IMR-90 (cell line): ENCODE data around the gene SELENOS. TPM values are rescaled to one million over a fixed set of nuclear protein-coding genes. Genes with fewer than 3 reads are reported as not detected.

Experiments used
- ATAC-seq: fragments of 200-7000 bp; cut with Tn5 transposase; 2 replicates; pipeline ENCODE4 v1.9.1; 2020; ENCODE audit warnings: low read depth, mild to moderate bottlenecking, moderate library complexity
- BruUV-seq: library from RNA; stranded (reverse); fragments of 400-500 nt; replicated peaks from 2 replicates; lab custom pipeline; 2021; lab: Mats Ljungman, UMichigan
- CTCF ChIA-PET: fragments of 300-600 bp; formaldehyde crosslinking; extraction: SDS; loops from one replicate; lab custom pipeline; 2021; ENCODE audit warnings: antibody characterized with exemption; lab: Yijun Ruan, JAX
- POLR2A ChIA-PET: fragments of 300-600 bp; sonication (Branson Sonifier 250); formaldehyde crosslinking; loops from one replicate; lab custom pipeline; 2022; ENCODE audit warnings: antibody characterized with exemption; ENCODE audit not compliant: unreplicated experiment; lab: Charles Lee
- DNase-seq: peaks from one replicate; pipeline ENCODE4 v3.0.0; 2013
- H2AFZ ChIP-seq: replicated peaks from 2 replicates; pipeline ENCODE3; 2013; ENCODE audit warnings: low read length, mild to moderate bottlenecking; ENCODE audit not compliant: poor library complexity
- H2AK5ac ChIP-seq: 2 replicates; pipeline ENCODE4 v1.6.1; 2013; ENCODE audit warnings: low read depth, low read length, inconsistent platforms
- H2AK9ac ChIP-seq: replicated peaks from 2 replicates; pipeline ENCODE3; 2013; ENCODE audit warnings: mild to moderate bottlenecking, low read depth, low read length, moderate library complexity; ENCODE audit not compliant: poor library complexity
- H2BK120ac ChIP-seq: 2 replicates; pipeline ENCODE4 v1.6.1; 2013; ENCODE audit warnings: low read depth, low read length, inconsistent platforms
- H2BK15ac ChIP-seq: 3 replicates; pipeline ENCODE4 v1.6.1; 2013; ENCODE audit warnings: low read depth, low read length, inconsistent platforms
- H2BK20ac ChIP-seq: 2 replicates; pipeline ENCODE4 v1.6.1; 2013; ENCODE audit warnings: low read depth, mild to moderate bottlenecking, inconsistent platforms, low read length, moderate library complexity
- H2BK5ac ChIP-seq: 2 replicates; pipeline ENCODE4 v1.6.1; 2013; ENCODE audit warnings: mild to moderate bottlenecking, low read depth, low read length, inconsistent platforms; ENCODE audit not compliant: poor library complexity, severe bottlenecking
- H3K14ac ChIP-seq: replicated peaks from 2 replicates; pipeline ENCODE4 v1.6.1; 2013; ENCODE audit warnings: low read depth, low read length, inconsistent platforms
- H3K18ac ChIP-seq: 2 replicates; pipeline ENCODE4 v1.6.1; 2013; ENCODE audit warnings: low read depth, low read length, control low read depth
- H3K23ac ChIP-seq: 2 replicates; pipeline ENCODE4 v1.6.1; 2013; ENCODE audit warnings: low read depth, low read length, inconsistent platforms
- H3K27ac ChIP-seq: 2 replicates; pipeline ENCODE4 v1.5.1; 2013; ENCODE audit warnings: mild to moderate bottlenecking, control low read depth, low read length; ENCODE audit not compliant: insufficient read depth
- H3K27me3 ChIP-seq: 2 replicates; pipeline ENCODE4 v1.6.1; 2013; ENCODE audit warnings: low read length; ENCODE audit not compliant: control insufficient read depth, insufficient read depth
- H3K36me3 ChIP-seq: 2 replicates; pipeline ENCODE4 v1.6.1; 2013; ENCODE audit warnings: low read length, mixed read lengths; ENCODE audit not compliant: control insufficient read depth, insufficient read depth
- H3K4ac ChIP-seq: 2 replicates; pipeline ENCODE4 v1.6.1; 2013; ENCODE audit warnings: low read depth, low read length, inconsistent platforms
- H3K4me1 ChIP-seq: 2 replicates; pipeline ENCODE4 v1.6.1; 2013; ENCODE audit warnings: low read length, mixed read lengths; ENCODE audit not compliant: control insufficient read depth, insufficient read depth
- H3K4me2 ChIP-seq: 2 replicates; pipeline ENCODE4 v1.6.1; 2013; ENCODE audit warnings: low read depth, mild to moderate bottlenecking, control low read depth, low read length, moderate library complexity
- H3K4me3 ChIP-seq: 2 replicates; pipeline ENCODE4 v1.5.1; 2013; ENCODE audit warnings: low read depth, mild to moderate bottlenecking, control low read depth, low read length, moderate library complexity; ENCODE audit not compliant: insufficient read depth
- H3K56ac ChIP-seq: 2 replicates; pipeline ENCODE4 v1.6.1; 2013; ENCODE audit warnings: low read length, inconsistent platforms; ENCODE audit not compliant: insufficient read depth; ENCODE audit errors: extremely low read depth
- H3K79me1 ChIP-seq, 2 experiments: 2 replicates each; pipeline ENCODE4 v1.6.1; 2013; ENCODE audit warnings: low read length in 2 of 2, inconsistent platforms in 1 of 2, low read depth in 1 of 2
- H3K9ac ChIP-seq: 2 replicates; pipeline ENCODE4 v1.6.1; 2013; ENCODE audit warnings: low read depth, low read length, control low read depth
- H3K9me1 ChIP-seq: 2 replicates; pipeline ENCODE4 v1.6.1; 2013; ENCODE audit warnings: low read length, inconsistent platforms; ENCODE audit not compliant: insufficient read depth
- H3K9me3 ChIP-seq: 2 replicates; pipeline ENCODE4 v1.6.1; 2013; ENCODE audit warnings: low read length; ENCODE audit not compliant: control insufficient read depth, insufficient read depth
- H4K20me1 ChIP-seq: 2 replicates; pipeline ENCODE4 v1.6.1; 2013; ENCODE audit warnings: low read length, inconsistent platforms; ENCODE audit not compliant: insufficient read depth
- H4K5ac ChIP-seq: 2 replicates; pipeline ENCODE4 v1.6.1; 2013; ENCODE audit warnings: mild to moderate bottlenecking, low read depth, low read length, control low read depth
- H4K8ac ChIP-seq, 2 experiments: 2 replicates each; pipeline ENCODE4 v1.6.1; 2013; ENCODE audit warnings: low read depth in 2 of 2, low read length in 2 of 2, control low read depth in 1 of 2, inconsistent platforms in 1 of 2
- H4K91ac ChIP-seq: 2 replicates; pipeline ENCODE4 v1.6.1; 2013; ENCODE audit warnings: low read depth, low read length, inconsistent platforms; ENCODE audit not compliant: insufficient read depth
- CEBPB ChIP-seq: IDR thresholded peaks from 2 replicates; pipeline ENCODE4 v1.6.1; 2012; ENCODE audit warnings: low read depth, low read length, improper control_type of control experiment
- MAZ ChIP-seq: IDR thresholded peaks from 2 replicates; pipeline ENCODE4 v1.6.1; 2012; ENCODE audit warnings: low read depth, mild to moderate bottlenecking, low read length, improper control_type of control experiment, moderate library complexity, borderline replicate concordance
- WGBS, 2 experiments: methylation state at CpG; one replicate each; pipeline versions ENCODE4 v1.1.5 to v1.1.7; 2013; ENCODE audit warnings: missing lambda C conversion rate in 2 of 2; ENCODE audit not compliant: insufficient read length in 1 of 2; ENCODE audit errors: extremely low coverage in 2 of 2; 5-methylcytosine and 5-hydroxymethylcytosine counted together
- dilution Hi-C: fragments of 300-500 bp; cut with HindIII; formaldehyde crosslinking; loops from one replicate; pipeline ENCODE4 v1.14.3; 2018; ENCODE audit warnings: low sequenced_read_pairs; ENCODE audit not compliant: unreplicated experiment
- in situ Hi-C: fragments of 300-500 bp; cut with MboI; formaldehyde crosslinking; loops from 3 replicates; pipeline ENCODE4 v1.14.3; 2019; ENCODE audit warnings: low sequenced_read_pairs, inconsistent platforms, mixed read lengths
- intact Hi-C: fragments of 100-400 bp; cut with micrococcal nuclease; formaldehyde crosslinking; loops from 2 replicates; pipeline ENCODE4 v1.10.0; 2022
- polyA plus RNA-seq, 3 experiments: library from polyadenylated mRNA; depleted of rRNA; stranded (reverse); fragments of >200 nt; gene quantifications; 2 replicates each; pipeline ENCODE4 v1.2.3, GENCODE V29; 2012; ENCODE audit warnings: low replicate concordance in 1 of 3
- total RNA-seq: library from RNA; depleted of rRNA; stranded (reverse); fragments of >200 nt; gene quantifications from 2 replicates; pipeline ENCODE4 v1.2.3, GENCODE V29; 2012

Gene SELENOS
- total and polyA plus RNA-seq, 2 of the 4 experiments (the other 2 are of a cell fraction) = 39.8 to 77.1 TPM

DNA sequence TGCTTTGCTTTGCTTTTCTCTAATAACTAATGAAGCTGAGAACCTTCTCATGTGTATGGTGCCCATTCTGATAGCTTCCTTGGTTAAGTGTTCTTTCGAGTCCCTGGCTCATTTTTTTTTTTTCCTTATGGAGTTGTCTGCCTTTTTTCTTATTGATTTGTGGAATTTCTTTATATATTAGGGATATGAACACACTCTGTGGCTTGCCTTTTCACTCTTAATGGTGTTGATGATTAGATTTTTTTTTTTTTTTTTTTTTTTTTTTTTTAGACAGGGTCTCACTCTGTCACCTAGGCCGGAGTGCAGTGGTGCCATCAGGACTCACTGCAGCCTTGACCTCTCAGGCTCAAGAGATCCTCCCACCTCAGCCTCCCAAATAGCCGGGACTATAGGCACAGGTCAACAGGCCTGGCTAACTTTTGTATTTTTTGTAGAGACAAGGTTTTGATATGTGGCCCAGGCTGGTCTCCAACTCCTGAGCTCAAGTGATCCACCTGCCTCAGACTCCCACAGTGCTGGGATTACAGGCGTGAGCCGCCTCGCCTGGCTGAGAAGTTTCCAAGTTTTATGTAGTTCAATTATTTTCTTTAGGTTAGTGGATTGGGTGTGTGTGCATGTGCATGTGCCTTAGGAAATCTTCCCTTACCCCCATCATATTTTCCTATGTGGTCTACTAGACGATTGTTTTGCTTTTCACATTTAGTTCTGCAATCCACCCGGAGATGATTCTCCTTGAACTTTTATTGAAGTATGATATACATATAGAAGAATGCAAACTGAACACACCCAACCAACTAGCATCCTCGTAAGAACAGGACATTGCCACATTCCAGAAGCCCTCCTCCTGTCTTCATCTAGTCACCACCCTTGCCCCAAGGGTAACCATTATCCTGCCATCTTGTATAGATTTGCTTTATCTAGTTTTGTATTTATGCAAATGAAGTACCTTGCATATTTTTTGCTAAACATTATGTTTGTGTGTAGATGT lies 19.4 kb upstream of the SELENOS start:
- dilution Hi-C loops = no loop called here
- ChIA-PET POLR2A (no interaction called here), CTCF (interaction anchor here (0.7 to 0.8 kb wide), 2 partner anchors 345 to 1592 kb away, joined by 3 to 5 read pairs; no protein-coding TSS in a partner anchor)
- WGBS, 2 experiments = no CpG with 5 or more reads among the region's 9 CpGs
- in situ Hi-C loops = no loop called here
- intact Hi-C loops = loop anchor here (1.0 kb wide), 1 partner anchor 345 kb away; no protein-coding TSS in a partner anchor
- H3K23ac ChIP-seq = no peak overlapping the region
- peaks cover 24% of the 10 kb centered on the region for H4K20me1 ChIP-seq
- TF ChIP-seq MAZ (no peak), CEBPB (0 out of 2 replicates have a peak, but pooled peaks have one; percentile 5)
- no peak overlapping the region for H2AK5ac ChIP-seq
- no peaks in the 10 kb centered on the region for H3K27me3 ChIP-seq
- H3K4me2 ChIP-seq = peak overlapping the region; percentile 80; the same call in 1 of the 2 replicates
- H2AK9ac ChIP-seq = no peak overlapping the region
- H3K14ac ChIP-seq = no peak overlapping the region
- H3K4me3 ChIP-seq = peak overlapping the region; percentile 14; the same call in 1 of the 2 replicates
- no peak overlapping the region for H4K91ac ChIP-seq
- no peak overlapping the region for H3K56ac ChIP-seq
- H3K18ac ChIP-seq = 0 out of 2 replicates have a peak overlapping the region, but pooled peaks have one; percentile 14
- H2BK15ac ChIP-seq = no peak overlapping the region
- H4K8ac ChIP-seq = 0 out of 4 replicates have a peak overlapping the region, but pooled peaks of 1 of the 2 experiments have one; percentile 4
- peak; percentile 29 for DNase-seq
- peaks cover 0 to 22% of the 10 kb centered on the region in 2 experiments; a peak in 2 of 4 replicates for H3K79me1 ChIP-seq
- no TSS peak for BruUV-seq
- no peak overlapping the region for H3K27ac ChIP-seq
- H3K4ac ChIP-seq = no peak overlapping the region; the same call in 1 of the 2 replicates
- H3K4me1 ChIP-seq = peaks cover 6% of the 10 kb centered on the region
- H2BK120ac ChIP-seq = no peak overlapping the region
- no peak overlapping the region for H2AFZ ChIP-seq
- H3K9me3 ChIP-seq = no peaks in the 10 kb centered on the region
- H2BK5ac ChIP-seq = peak overlapping the region; percentile 53
- H3K9me1 ChIP-seq = no peaks in the 10 kb centered on the region
- no peak for ATAC-seq
- no peak overlapping the region; the same call in 1 of the 2 replicates for H3K9ac ChIP-seq
- no peaks in the 10 kb centered on the region for H3K36me3 ChIP-seq
- no peak overlapping the region for H2BK20ac ChIP-seq
- H4K5ac ChIP-seq = no peak overlapping the region
